ENCODE measurements around the gene ZNF215. TPM values are rescaled to one million over a fixed set of nuclear protein-coding genes. Genes with fewer than 3 reads are reported as not detected.
"Not testable (repeated sequence)": the region's sequence is repeated elsewhere in the genome, so short reads cannot be mapped to it uniquely, and the experiment has no call there.

The ZNF215 gene
- total and polyA plus RNA-seq, 10 donors = 0.26 to 8.4 (median 3.6) TPM

DNA sequence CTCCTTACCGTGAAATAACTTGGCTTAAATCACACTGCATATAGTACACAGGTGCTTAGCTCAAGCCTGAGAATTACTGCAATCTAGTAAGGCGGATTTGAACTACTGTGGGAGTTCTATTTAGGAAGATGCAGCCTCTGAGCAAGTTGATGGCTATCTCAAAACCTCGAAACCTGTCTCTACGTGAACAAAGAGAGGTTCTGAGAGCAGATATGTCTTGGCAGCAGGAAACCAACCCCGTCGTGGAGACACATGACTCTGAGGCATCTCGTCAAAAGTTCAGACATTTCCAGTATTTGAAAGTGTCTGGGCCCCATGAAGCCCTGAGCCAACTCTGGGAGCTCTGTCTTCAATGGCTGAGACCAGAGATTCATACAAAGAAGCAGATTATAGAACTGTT lies 5.9 kb downstream of the ZNF215 start:
- peaks cover 3 to 9% (median 6%) of the 10 kb centered on the region in 6 donors for H3K4me1 ChIP-seq
- TF ChIP-seq POLR2A (IDR thresholded peaks at IDR 0.05) = no peak
- no peak for TF ChIP-seq POLR2AphosphoS5 (IDR thresholded peaks at IDR 0.05)
- TF ChIP-seq, protein P1, sequence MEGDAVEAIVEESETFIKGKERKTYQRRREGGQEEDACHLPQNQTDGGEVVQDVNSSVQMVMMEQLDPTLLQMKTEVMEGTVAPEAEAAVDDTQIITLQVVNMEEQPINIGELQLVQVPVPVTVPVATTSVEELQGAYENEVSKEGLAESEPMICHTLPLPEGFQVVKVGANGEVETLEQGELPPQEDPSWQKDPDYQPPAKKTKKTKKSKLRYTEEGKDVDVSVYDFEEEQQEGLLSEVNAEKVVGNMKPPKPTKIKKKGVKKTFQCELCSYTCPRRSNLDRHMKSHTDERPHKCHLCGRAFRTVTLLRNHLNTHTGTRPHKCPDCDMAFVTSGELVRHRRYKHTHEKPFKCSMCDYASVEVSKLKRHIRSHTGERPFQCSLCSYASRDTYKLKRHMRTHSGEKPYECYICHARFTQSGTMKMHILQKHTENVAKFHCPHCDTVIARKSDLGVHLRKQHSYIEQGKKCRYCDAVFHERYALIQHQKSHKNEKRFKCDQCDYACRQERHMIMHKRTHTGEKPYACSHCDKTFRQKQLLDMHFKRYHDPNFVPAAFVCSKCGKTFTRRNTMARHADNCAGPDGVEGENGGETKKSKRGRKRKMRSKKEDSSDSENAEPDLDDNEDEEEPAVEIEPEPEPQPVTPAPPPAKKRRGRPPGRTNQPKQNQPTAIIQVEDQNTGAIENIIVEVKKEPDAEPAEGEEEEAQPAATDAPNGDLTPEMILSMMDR (IDR thresholded peaks at IDR 0.05 in 8 of 11, conservative IDR thresholded peaks at IDR 0.05 in 3 of 11) = no peak
- no peak overlapping the region for H3K27ac ChIP-seq
- WGBS, 5 donors = 70 to 81% (median 77%) methylated on average over 7 of the region's 7 CpGs
- no peaks in the 10 kb centered on the region for H3K36me3 ChIP-seq
- no peaks in the 10 kb centered on the region for H3K9me3 ChIP-seq
- DNase-seq = no peak
- intact Hi-C loops (cut with DNase I; ENCODE audit: low total_unique reads) = no loop called here
- no peak overlapping the region for H3K4me3 ChIP-seq
- H3K27me3 ChIP-seq (replicated peaks in 1 of 7) = peaks cover 0 to 26% (median 0%) of the 10 kb centered on the region in 7 donors

DNA sequence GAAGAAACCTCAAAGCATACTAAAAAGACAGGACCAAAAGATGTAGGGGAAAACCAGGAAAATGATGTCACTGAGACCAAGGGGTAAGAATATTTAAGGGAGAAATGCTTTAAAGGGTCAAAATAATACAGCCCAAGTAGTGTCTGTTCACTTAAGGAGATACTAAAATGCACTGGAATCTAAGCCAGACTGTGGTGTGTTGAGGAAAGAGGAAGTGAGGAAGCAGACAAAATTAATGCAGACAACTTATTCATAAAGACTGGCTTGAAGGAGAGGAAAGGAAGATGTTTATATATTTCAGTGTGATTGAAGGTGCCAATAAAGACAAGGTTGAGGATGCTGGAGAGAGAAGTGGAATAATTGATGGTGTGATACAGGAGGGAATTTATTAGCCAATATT lies 15.7 kb downstream of the ZNF215 start:
- Histone ChIP-seq H3K4me1 (no peaks in the 10 kb centered on the region), H3K4me3 (no peak overlapping the region), H3K9me3 (no peaks in the 10 kb centered on the region), H3K36me3 (no peaks in the 10 kb centered on the region), H3K27ac (no peak overlapping the region), H3K27me3 (replicated peaks in 1 of 7) (no peaks in the 10 kb centered on the region)
- no peak for DNase-seq
- intact Hi-C loops (cut with DNase I; ENCODE audit: low total_unique reads) = no loop called here
- TF ChIP-seq POLR2A (IDR thresholded peaks at IDR 0.05) = no peak
- TF ChIP-seq POLR2AphosphoS5 (IDR thresholded peaks at IDR 0.05) = no peak

DNA sequence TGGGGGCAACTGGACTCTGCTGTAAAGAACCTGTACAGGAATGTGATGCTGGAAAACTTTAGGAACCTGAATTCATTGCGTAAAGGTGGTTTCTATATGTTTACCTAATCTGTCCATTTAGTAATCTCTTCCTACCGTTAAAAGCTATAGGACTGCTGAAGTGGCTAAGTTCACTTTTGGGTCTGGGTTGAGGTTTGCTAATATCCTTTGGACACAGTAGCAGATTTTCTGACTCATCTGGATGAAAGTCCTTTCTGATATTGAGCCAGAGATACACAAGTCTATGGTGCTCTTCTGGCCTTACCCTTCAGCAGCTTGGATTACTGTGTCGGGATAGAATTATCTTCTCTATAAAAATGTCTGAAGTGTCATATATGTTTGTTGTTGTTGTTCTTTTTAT lies 16.9 kb downstream of the ZNF215 start:
- TF ChIP-seq, protein P1 (IDR thresholded peaks at IDR 0.05 in 8 of 11, conservative IDR thresholded peaks at IDR 0.05 in 3 of 11) = no peak
- TF ChIP-seq POLR2A (IDR thresholded peaks at IDR 0.05) (no peak), POLR2AphosphoS5 (IDR thresholded peaks at IDR 0.05) (no peak)
- WGBS, 5 donors = 79 to 95% (median 86%) methylated on average over 3 of the region's 3 CpGs
- Histone ChIP-seq H3K4me1 (no peaks in the 10 kb centered on the region), H3K9me3 (no peaks in the 10 kb centered on the region), H3K36me3 (no peaks in the 10 kb centered on the region), H3K27me3 (replicated peaks in 1 of 7) (no peaks in the 10 kb centered on the region), H3K27ac (no peak overlapping the region), H3K4me3 (no peak overlapping the region)
- intact Hi-C loops (cut with DNase I; ENCODE audit: low total_unique reads) = no loop called here
- DNase-seq = no peak

DNA sequence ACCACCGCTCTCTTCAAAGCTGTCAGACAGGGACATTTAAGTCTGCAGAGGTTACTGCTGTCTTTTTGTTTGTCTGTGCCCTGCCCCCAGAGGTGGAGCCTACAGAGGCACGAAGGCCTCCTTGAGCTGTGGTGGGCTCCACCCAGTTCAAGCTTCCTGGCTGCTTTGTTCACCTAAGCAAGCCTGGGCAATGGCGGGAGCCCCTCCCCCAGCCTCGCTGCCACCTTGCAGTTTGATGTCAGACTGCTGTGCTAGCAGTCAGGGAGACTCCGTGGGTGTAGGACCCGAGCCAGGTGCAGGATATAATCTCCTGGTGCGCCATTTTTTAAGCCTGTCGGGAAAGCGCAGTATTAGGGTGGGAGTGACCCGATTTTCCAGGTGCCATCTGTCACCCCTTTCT lies 28.0 kb downstream of the ZNF215 start:
- H3K27me3 ChIP-seq (replicated peaks in 1 of 7); H3K4me1 ChIP-seq; intact Hi-C loops (cut with DNase I; ENCODE audit: low total_unique reads); H3K27ac ChIP-seq; DNase-seq; H3K4me3 ChIP-seq: not testable (repeated sequence)
- Histone ChIP-seq H3K36me3 (peaks cover 0 to 11% (median 0%) of the 10 kb centered on the region in 6 donors), H3K9me3 (peaks cover 0 to 16% (median 0%) of the 10 kb centered on the region in 8 donors)
- 89 to 93% (median 93%) methylated on average over 6 to 10 of the region's 10 CpGs for WGBS, 5 donors

DNA sequence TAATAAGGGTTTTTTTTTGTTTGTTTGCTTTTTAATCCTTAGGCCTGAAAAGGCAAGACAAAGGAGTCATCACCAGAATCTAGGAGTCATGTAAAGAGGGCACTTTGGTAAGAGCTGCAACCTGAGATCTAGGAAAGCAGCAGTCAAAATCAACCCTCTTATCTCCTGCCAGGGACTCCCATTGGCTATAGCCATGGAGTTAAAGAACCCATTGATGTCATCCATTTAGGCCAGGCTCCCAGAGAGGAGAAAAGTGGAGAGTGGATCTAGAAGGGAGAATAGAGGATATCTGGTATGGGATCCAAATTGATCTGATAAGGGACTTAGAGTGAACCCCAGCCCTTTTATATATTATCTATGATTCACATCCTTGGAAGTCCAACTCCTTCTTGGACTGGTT lies 35.9 kb downstream of the ZNF215 start:
- intact Hi-C loops (cut with DNase I; ENCODE audit: low total_unique reads) = no loop called here

More for the DNA sequence above, 35.9 kb downstream of the ZNF215 start:
- Histone ChIP-seq H3K27me3 (replicated peaks in 1 of 7) (no peaks in the 10 kb centered on the region), H3K36me3 (no peaks in the 10 kb centered on the region), H3K9me3 (peaks cover 0 to 9% (median 5%) of the 10 kb centered on the region in 8 donors), H3K4me3 (no peak overlapping the region), H3K27ac (no peak overlapping the region), H3K4me1 (no peaks in the 10 kb centered on the region)
- TF ChIP-seq, protein P1 (IDR thresholded peaks at IDR 0.05 in 8 of 11, conservative IDR thresholded peaks at IDR 0.05 in 3 of 11) = no peak
- TF ChIP-seq POLR2AphosphoS5 (IDR thresholded peaks at IDR 0.05) (no peak), POLR2A (IDR thresholded peaks at IDR 0.05) (no peak)
- DNase-seq = no peak
